Neutrophil (primary cell): ENCODE measurements around the gene PGLYRP1.

Source experiments
- H3K27ac ChIP-seq: fragments of 200-600 bp; sonication (generic); 2 replicates; pipeline ENCODE4 v1.5.1; 2016; ENCODE audit warnings: mild to moderate bottlenecking, moderate library complexity
- H3K27me3 ChIP-seq: fragments of 200-600 bp; sonication (generic); 2 replicates; pipeline ENCODE4 v1.6.0; 2016; ENCODE audit warnings: mild to moderate bottlenecking
- H3K36me3 ChIP-seq: fragments of 200-600 bp; sonication (generic); 2 replicates; pipeline ENCODE4 v1.5.1; 2017
- H3K4me1 ChIP-seq, 2 experiments: fragments of 200-600 bp in 1 of 2; sonication (generic) in 1 of 2; 1 replicate in 1 of 2; 2 replicates in 1 of 2; pipeline versions ENCODE4 v1.5.1 to v1.6.1; 2013 to 2016; ENCODE audit warnings: low read depth in 1 of 2, low read length in 1 of 2, mild to moderate bottlenecking in 1 of 2, moderate library complexity in 1 of 2; ENCODE audit not compliant: control insufficient read depth in 1 of 2, insufficient read depth in 1 of 2
- H3K4me3 ChIP-seq, 2 experiments: fragments of 200-600 bp in 1 of 2; sonication (generic) in 1 of 2; 1 replicate in 1 of 2; 2 replicates in 1 of 2; pipeline ENCODE4 v1.5.1; 2013 to 2016; ENCODE audit warnings: low read depth in 1 of 2, low read length in 1 of 2, mild to moderate bottlenecking in 1 of 2, moderate library complexity in 1 of 2
- H3K9me3 ChIP-seq: fragments of 200-600 bp; sonication (generic); 2 replicates; pipeline ENCODE4 v1.5.1; 2016
- TF ChIP-seq, protein P1 (sequence below): fragments of 200-600 bp; sonication (generic); IDR thresholded peaks from 2 replicates; pipeline ENCODE4 v1.5.1; 2016; ENCODE audit warnings: antibody characterized with exemption

The PGLYRP1 gene

DNA sequence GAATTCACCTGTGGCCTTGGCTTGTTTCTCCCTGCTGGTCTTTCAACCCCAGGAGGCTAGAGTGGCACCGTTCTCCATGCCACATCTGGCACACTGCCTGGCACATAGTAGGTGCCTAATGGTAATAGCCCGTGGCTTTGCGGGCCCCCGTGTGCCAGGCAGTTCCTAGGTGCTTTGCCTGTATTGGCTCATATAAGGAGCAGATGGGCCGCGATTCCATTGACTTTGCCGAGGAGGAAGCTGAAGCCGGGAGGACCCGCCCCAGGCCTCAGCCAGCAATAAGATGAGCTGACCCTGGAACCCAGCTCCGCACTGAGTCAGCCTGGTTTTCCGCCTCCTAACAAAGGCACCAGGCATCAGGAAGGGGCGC lies 807 bp downstream of the PGLYRP1 start:
- Histone ChIP-seq H3K4me1 (peaks cover 99 to 100% of the 10 kb centered on the region in 2 experiments), H3K9me3 (no peaks in the 10 kb centered on the region), H3K36me3 (peaks cover 35% of the 10 kb centered on the region), H3K4me3 (peak overlapping the region; percentile 88 to 96), H3K27ac (peak overlapping the region; percentile 92), H3K27me3 (no peaks in the 10 kb centered on the region)
- TF ChIP-seq, protein P1, sequence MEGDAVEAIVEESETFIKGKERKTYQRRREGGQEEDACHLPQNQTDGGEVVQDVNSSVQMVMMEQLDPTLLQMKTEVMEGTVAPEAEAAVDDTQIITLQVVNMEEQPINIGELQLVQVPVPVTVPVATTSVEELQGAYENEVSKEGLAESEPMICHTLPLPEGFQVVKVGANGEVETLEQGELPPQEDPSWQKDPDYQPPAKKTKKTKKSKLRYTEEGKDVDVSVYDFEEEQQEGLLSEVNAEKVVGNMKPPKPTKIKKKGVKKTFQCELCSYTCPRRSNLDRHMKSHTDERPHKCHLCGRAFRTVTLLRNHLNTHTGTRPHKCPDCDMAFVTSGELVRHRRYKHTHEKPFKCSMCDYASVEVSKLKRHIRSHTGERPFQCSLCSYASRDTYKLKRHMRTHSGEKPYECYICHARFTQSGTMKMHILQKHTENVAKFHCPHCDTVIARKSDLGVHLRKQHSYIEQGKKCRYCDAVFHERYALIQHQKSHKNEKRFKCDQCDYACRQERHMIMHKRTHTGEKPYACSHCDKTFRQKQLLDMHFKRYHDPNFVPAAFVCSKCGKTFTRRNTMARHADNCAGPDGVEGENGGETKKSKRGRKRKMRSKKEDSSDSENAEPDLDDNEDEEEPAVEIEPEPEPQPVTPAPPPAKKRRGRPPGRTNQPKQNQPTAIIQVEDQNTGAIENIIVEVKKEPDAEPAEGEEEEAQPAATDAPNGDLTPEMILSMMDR: no peak

GRCh38 chr19:46021531-46022041 lies 1.3 kb downstream of the PGLYRP1 start:
- Histone ChIP-seq H3K4me1 (peaks cover 98 to 99% of the 10 kb centered on the region in 2 experiments), H3K27me3 (no peaks in the 10 kb centered on the region), H3K27ac (peak overlapping the region; percentile 92), H3K9me3 (no peaks in the 10 kb centered on the region), H3K36me3 (peaks cover 35% of the 10 kb centered on the region), H3K4me3 (peak overlapping the region; percentile 88 to 96)
- TF ChIP-seq, protein P1: no peak

DNA sequence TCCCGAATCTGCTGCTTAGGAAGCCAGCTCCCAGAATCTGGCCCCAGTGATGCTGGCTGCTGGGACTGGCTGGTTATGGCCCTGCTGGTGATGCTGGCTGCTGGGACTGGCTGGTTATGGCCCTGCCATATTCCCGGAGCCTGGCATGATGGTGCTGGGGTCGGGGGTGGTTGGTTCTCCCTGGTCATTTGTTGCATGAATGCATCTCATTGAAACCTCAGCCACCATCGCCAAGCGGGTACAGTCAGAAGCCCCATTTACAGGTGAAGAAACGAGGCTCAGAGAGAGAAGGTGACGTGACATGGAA lies 2.1 kb downstream of the PGLYRP1 start:
- Histone ChIP-seq H3K36me3 (peaks cover 35% of the 10 kb centered on the region), H3K27me3 (no peaks in the 10 kb centered on the region), H3K9me3 (no peaks in the 10 kb centered on the region), H3K4me1 (peaks cover 96% of the 10 kb centered on the region in 2 experiments), H3K4me3 (peak overlapping the region; percentile 88 to 96), H3K27ac (peak overlapping the region; percentile 92)
- TF ChIP-seq, protein P1: no peak

DNA sequence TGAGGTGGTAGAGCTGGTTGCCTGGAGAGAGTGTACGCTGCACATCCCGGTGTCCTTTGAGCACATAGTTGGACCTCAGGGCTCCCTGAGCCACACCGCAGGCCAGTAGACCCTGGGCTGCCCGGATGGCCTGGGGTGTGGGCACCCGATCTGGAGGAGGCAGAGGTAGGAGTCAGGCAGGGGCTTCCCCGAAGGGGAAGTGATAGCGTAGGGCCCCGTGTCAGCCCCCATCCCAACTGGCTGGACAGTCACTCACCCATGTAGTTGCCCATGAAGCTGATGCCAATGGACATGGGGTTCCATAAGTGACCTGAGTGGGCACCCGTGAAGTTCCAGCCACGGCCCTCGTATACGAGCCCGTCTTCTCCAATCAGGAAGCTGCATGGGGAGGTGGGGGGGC lies 3.6 kb downstream of the PGLYRP1 start:
- peaks cover 35% of the 10 kb centered on the region for H3K36me3 ChIP-seq
- peak overlapping the region in 1 of 2 experiments; percentile 88 for H3K4me3 ChIP-seq
- no peaks in the 10 kb centered on the region for H3K9me3 ChIP-seq
- peaks cover 13% of the 10 kb centered on the region for H3K27me3 ChIP-seq
- H3K27ac ChIP-seq: peak overlapping the region; percentile 92
- H3K4me1 ChIP-seq: peaks cover 94 to 96% of the 10 kb centered on the region in 2 experiments
- TF ChIP-seq, protein P1: no peak

DNA sequence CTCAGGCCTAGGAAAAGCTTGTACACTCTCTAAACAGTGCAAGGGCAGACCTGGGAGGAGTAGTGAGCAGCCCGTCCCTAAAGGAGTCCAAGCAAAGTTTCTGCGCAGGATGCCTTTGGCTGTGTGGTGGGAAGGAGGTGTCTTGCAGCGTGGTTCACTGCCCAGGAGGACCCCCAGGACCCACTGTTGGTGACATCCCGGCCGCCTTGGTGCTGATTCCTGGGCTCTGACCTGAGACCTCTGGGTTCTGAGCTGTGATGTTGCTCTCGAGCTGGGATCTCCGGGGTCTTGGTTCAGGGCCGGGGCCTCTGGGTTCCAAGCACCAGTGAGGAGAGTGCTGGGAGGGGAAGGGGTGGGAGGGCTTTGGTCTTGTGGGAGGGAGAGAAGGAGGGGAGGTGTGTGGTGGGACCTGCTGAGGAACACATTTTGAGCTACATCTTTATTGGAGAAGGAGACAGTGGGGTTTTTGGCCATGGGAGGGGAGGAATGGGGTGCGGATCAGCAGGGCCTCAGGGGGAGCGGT lies 4.1 kb downstream of the PGLYRP1 start:
- peaks cover 18% of the 10 kb centered on the region for H3K27me3 ChIP-seq
- peaks cover 92 to 94% of the 10 kb centered on the region in 2 experiments for H3K4me1 ChIP-seq
- H3K36me3 ChIP-seq: peaks cover 35% of the 10 kb centered on the region
- no peaks in the 10 kb centered on the region for H3K9me3 ChIP-seq
- peak overlapping the region; percentile 92 for H3K27ac ChIP-seq
- H3K4me3 ChIP-seq: no peak overlapping the region
- TF ChIP-seq, protein P1: no peak
